Measurements from ENCODE around the gene REEP6.

The REEP6 gene

DNA sequence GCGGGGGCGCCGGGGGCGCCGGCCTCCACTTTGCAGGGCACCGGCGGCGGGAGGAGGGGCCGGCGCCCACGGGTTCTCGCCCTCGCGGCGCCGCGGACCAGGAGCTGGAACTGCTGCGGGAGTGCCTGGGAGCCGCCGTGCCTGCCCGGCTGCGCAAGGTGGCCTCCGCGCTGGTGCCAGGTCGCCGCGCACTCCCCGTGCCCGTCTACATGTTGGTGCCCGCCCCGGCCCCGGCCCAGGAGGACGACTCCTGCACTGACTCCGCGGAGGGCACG, 23.8 kb upstream of the REEP6 start:
- no peak overlapping the region for H3K4me3 ChIP-seq (ENCODE audit: low read length)
- no peak for DNase-seq (ENCODE audit: low read depth)
- TF ChIP-seq, protein P1, sequence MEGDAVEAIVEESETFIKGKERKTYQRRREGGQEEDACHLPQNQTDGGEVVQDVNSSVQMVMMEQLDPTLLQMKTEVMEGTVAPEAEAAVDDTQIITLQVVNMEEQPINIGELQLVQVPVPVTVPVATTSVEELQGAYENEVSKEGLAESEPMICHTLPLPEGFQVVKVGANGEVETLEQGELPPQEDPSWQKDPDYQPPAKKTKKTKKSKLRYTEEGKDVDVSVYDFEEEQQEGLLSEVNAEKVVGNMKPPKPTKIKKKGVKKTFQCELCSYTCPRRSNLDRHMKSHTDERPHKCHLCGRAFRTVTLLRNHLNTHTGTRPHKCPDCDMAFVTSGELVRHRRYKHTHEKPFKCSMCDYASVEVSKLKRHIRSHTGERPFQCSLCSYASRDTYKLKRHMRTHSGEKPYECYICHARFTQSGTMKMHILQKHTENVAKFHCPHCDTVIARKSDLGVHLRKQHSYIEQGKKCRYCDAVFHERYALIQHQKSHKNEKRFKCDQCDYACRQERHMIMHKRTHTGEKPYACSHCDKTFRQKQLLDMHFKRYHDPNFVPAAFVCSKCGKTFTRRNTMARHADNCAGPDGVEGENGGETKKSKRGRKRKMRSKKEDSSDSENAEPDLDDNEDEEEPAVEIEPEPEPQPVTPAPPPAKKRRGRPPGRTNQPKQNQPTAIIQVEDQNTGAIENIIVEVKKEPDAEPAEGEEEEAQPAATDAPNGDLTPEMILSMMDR (conservative IDR thresholded peaks at IDR 0.05; ENCODE audit: low read length): no peak

DNA sequence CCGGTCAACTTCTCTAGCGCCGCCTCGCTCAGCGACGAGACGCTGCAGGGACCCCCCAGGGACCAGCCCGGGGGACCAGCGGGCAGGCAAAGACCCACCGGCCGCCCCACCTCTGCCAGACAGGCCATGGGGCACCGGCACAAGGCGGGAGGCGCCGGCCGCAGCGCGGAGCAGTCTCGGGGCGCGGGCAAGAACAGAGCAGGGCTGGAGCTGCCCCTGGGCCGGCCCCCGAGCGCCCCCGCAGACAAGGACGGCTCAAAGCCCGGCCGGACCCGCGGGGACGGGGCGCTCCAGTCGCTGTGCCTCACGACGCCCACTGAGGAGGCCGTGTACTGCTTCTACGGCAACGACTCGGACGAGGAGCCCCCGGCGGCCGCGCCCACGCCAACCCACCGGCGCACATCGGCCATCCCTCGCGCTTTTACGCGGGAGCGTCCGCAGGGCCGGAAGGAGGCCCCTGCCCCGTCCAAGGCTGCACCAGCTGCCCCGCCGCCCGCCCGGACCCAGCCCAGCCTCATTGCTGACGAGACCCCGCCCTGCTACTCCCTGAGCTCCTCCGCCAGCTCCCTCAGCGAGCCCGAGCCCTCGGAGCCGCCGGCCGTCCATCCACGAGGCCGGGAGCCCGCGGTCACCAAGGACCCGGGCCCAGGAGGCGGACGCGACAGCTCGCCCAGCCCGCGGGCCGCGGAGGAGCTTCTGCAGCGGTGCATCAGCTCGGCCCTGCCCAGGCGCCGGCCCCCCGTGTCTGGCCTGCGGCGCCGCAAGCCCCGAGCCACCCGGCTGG, 23.3 kb upstream of the REEP6 start:
- DNase-seq (ENCODE audit: low read depth): no peak
- no peak overlapping the region for H3K4me3 ChIP-seq (ENCODE audit: low read length)
- TF ChIP-seq, protein P1 (conservative IDR thresholded peaks at IDR 0.05; ENCODE audit: low read length): no peak

DNA sequence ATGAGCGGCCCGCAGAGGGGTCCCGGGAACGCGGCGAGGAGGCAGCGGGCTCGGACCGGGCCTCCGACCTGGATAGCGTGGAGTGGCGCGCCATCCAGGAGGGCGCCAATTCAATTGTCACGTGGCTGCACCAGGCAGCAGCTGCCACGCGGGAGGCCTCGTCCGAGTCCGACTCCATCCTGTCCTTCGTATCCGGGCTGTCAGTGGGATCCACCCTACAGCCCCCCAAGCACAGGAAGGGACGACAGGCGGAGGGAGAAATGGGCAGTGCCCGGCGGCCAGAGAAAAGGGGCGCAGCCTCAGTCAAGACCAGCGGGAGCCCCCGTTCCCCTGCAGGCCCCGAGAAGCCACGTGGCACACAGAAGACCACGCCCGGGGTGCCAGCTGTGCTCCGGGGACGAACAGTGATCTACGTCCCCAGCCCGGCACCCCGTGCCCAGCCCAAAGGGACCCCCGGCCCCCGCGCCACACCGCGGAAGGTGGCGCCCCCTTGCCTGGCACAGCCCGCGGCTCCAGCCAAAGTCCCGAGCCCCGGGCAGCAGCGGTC, 22.6 kb upstream of the REEP6 start:
- TF ChIP-seq, protein P1 (conservative IDR thresholded peaks at IDR 0.05; ENCODE audit: low read length): no peak
- DNase-seq (ENCODE audit: low read depth): no peak
- peak overlapping the region; percentile 24 for H3K4me3 ChIP-seq (ENCODE audit: low read length)

DNA sequence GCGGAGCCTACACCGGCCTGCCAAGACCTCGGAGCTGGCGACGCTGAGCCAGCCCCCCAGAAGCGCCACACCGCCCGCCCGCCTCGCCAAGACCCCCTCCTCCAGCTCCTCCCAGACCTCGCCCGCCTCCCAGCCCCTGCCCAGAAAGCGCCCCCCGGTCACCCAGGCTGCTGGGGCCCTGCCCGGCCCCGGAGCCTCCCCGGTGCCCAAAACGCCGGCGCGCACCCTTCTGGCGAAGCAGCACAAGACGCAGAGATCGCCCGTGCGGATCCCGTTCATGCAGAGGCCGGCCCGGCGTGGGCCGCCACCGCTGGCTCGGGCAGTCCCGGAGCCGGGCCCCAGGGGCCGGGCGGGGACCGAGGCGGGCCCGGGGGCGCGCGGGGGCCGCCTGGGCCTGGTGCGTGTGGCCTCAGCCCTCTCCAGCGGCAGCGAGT, 22.1 kb upstream of the REEP6 start:
- peak overlapping the region; percentile 17; the same call in 1 of the 2 replicates for H3K4me3 ChIP-seq (ENCODE audit: low read length)
- peak; percentile 53 for DNase-seq (ENCODE audit: low read depth)
- TF ChIP-seq, protein P1 (conservative IDR thresholded peaks at IDR 0.05; ENCODE audit: low read length): no peak

DNA sequence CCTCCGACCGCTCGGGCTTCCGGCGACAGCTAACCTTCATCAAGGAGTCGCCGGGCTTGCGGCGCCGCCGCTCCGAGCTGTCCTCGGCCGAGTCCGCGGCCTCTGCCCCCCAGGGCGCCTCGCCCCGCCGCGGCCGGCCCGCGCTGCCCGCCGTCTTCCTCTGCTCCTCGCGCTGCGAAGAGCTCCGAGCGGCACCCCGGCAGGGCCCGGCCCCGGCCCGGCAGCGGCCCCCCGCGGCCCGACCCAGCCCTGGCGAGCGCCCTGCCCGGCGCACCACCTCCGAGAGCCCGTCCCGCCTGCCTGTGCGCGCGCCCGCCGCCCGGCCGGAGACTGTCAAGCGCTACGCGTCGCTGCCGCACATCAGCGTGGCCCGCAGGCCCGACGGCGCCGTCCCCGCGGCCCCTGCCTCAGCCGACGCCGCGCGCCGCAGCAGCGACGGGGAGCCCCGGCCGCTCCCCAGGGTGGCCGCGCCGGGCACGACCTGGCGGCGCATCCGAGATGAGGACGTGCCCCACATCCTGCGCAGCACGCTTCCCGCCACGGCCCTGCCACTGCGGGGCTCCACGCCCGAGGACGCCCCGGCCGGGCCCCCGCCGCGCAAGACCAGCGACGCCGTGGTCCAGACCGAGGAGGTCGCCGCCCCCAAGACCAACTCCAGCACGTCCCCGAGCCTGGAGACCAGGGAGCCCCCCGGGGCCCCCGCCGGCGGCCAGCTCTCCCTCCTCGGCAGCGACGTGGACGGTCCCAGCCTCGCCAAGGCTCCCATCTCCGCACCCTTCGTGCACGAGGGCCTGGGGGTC, 21.5 kb upstream of the REEP6 start:
- TF ChIP-seq, protein P1 (conservative IDR thresholded peaks at IDR 0.05; ENCODE audit: low read length): no peak
- H3K4me3 ChIP-seq (ENCODE audit: low read length): peak overlapping the region; percentile 44; the same call in 1 of the 2 replicates
- DNase-seq (ENCODE audit: low read depth): no peak

DNA sequence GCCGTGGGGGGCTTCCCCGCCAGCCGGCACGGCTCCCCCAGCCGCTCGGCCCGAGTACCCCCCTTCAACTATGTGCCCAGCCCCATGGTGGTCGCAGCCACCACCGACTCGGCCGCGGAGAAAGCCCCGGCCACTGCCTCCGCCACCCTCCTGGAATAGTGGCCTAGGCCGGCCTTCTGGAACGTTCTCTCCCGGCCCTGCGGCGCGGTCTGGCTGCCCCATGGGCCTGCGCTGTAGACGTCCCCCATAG, 21.0 kb upstream of the REEP6 start:
- peak overlapping the region; percentile 44 for H3K4me3 ChIP-seq (ENCODE audit: low read length)
- DNase-seq (ENCODE audit: low read depth): no peak
- TF ChIP-seq, protein P1 (conservative IDR thresholded peaks at IDR 0.05; ENCODE audit: low read length): no peak
